ENCODE data around the gene TMEM40.
"Not testable (repeated sequence)": the region's sequence is repeated elsewhere in the genome, so short reads cannot be mapped to it uniquely, and the experiment has no call there.

The TMEM40 gene

DNA sequence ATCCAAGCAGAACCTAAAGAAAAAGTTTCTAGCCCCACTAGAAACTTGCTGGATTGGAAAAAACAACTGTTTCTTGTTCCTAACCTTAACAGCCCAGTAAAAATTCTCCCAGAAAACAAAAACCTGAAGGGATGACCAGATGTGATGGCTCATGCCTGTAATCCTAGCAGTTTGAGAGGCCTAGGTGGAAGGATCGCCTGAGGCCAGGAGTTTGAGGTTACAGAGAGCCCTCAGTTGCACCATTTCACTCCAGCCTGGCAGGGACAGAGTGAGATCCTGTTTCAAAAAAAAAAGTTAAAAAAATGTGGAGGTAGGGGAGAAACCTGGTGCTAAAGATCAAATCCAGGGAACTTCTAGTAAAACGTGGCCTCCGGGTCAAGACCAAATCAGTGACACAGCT lies 56.6 kb downstream of the TMEM40 start:
- Histone ChIP-seq H3K9me3 (ENCODE audit: control insufficient read depth, insufficient read depth, low read depth, low read length) (no peaks in the 10 kb centered on the region), H3K4me3 (ENCODE audit: low read depth, low read length) (no peak overlapping the region), H3K4me1 (ENCODE audit: control insufficient read depth, insufficient read depth, low read length) (no peaks in the 10 kb centered on the region), H3K27ac (ENCODE audit: extremely low read depth, low read depth, low read length) (no peak overlapping the region), H3K36me3 (ENCODE audit: control insufficient read depth in 2 of 2, insufficient read depth in 1 of 2, low read length in 2 of 2) (no peaks in the 10 kb centered on the region)
- CTCF ChIA-PET: no interaction called here
- no peak for TF ChIP-seq ZNF112 (tag by site-specific recombination; IDR thresholded peaks at IDR 0.05)
- no peak for TF ChIP-seq ZNF404 (tag by site-specific recombination; IDR thresholded peaks at IDR 0.05)
- no peak for TF ChIP-seq ZBTB1 (tag by site-specific recombination; IDR thresholded peaks at IDR 0.05)
- no peak for TF ChIP-seq ZNF184 (tag by site-specific recombination; IDR thresholded peaks at IDR 0.05)
- TF ChIP-seq ZNF174 (tag by site-specific recombination; IDR thresholded peaks at IDR 0.05): no peak
- no peak for TF ChIP-seq ZBTB48 (tag by site-specific recombination; IDR thresholded peaks at IDR 0.05)
- no peak for TF ChIP-seq ZNF423 (tag by site-specific recombination; IDR thresholded peaks at IDR 0.05)
- TF ChIP-seq, protein P1, sequence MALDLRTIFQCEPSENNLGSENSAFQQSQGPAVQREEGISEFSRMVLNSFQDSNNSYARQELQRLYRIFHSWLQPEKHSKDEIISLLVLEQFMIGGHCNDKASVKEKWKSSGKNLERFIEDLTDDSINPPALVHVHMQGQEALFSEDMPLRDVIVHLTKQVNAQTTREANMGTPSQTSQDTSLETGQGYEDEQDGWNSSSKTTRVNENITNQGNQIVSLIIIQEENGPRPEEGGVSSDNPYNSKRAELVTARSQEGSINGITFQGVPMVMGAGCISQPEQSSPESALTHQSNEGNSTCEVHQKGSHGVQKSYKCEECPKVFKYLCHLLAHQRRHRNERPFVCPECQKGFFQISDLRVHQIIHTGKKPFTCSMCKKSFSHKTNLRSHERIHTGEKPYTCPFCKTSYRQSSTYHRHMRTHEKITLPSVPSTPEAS (tag by site-specific recombination; IDR thresholded peaks at IDR 0.05): no peak
- TF ChIP-seq HOXA7 (CRISPR knock-in tag; IDR thresholded peaks at IDR 0.05; ENCODE audit: borderline replicate concordance): no peak
- no peak for TF ChIP-seq PBX3 (CRISPR knock-in tag; IDR thresholded peaks at IDR 0.05)
- no peak for TF ChIP-seq ZNF791 (tag by site-specific recombination; IDR thresholded peaks at IDR 0.05)
- TF ChIP-seq ZNF24 (tag by site-specific recombination; IDR thresholded peaks at IDR 0.05): no peak
- no peak for TF ChIP-seq YY2 (tag by site-specific recombination; IDR thresholded peaks at IDR 0.05)
- TF ChIP-seq ZNF341 (tag by site-specific recombination; IDR thresholded peaks at IDR 0.05; ENCODE audit: low read depth): no peak
- TF ChIP-seq ZNF223 (tag by site-specific recombination; IDR thresholded peaks at IDR 0.05): no peak
- POLR2A ChIA-PET: interaction anchor here (0.7 kb wide), 1 partner anchor 38 kb away, joined by 3 read pairs; no protein-coding TSS in a partner anchor

DNA sequence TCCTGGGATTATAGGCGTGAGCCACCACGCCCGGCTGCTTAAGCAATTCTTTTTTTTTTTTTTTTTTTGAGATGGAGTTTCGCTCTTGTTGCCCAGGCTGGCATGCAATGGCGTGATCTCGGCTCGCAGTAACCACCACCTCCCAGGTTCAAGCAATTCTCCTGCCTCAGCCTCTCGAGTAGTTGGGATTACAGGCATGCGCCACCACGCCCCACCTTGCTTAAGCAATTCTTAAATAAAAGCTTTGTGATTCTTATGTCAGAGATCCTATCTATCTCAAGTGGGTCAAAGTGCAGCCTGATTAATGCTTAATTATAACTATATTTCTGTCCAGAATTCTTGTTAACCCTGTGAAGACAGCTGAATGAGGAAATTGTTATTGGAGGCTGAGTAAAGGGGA lies 57.5 kb downstream of the TMEM40 start:
- H3K36me3 ChIP-seq (ENCODE audit: control insufficient read depth in 2 of 2, insufficient read depth in 1 of 2, low read length in 2 of 2); H3K27ac ChIP-seq (ENCODE audit: extremely low read depth, low read depth, low read length); H3K4me3 ChIP-seq (ENCODE audit: low read depth, low read length); POLR2A ChIA-PET; H3K4me1 ChIP-seq (ENCODE audit: control insufficient read depth, insufficient read depth, low read length); CTCF ChIA-PET; H3K9me3 ChIP-seq (ENCODE audit: control insufficient read depth, insufficient read depth, low read depth, low read length): not testable (repeated sequence)

GRCh38 chr3:12700800-12701199 lies 58.3 kb downstream of the TMEM40 start:
- ChIA-PET POLR2A (no interaction called here), CTCF (no interaction called here)
- Histone ChIP-seq H3K4me3 (ENCODE audit: low read depth, low read length) (no peak overlapping the region), H3K27ac (ENCODE audit: extremely low read depth, low read depth, low read length) (no peak overlapping the region), H3K4me1 (ENCODE audit: control insufficient read depth, insufficient read depth, low read length) (no peaks in the 10 kb centered on the region), H3K9me3 (ENCODE audit: control insufficient read depth, insufficient read depth, low read depth, low read length) (no peaks in the 10 kb centered on the region), H3K36me3 (ENCODE audit: control insufficient read depth in 2 of 2, insufficient read depth in 1 of 2, low read length in 2 of 2) (no peaks in the 10 kb centered on the region)
- no peak for TF ChIP-seq ZNF785 (tag by site-specific recombination; IDR thresholded peaks at IDR 0.05)
- TF ChIP-seq FEZF1 (tag by site-specific recombination; IDR thresholded peaks at IDR 0.05): no peak
- no peak for TF ChIP-seq ZNF530 (tag by site-specific recombination; IDR thresholded peaks at IDR 0.05; ENCODE audit: low read depth)
- TF ChIP-seq ZNF221 (tag by site-specific recombination; IDR thresholded peaks at IDR 0.05; ENCODE audit: borderline replicate concordance): no peak
- TF ChIP-seq ZIC2 (tag by site-specific recombination; IDR thresholded peaks at IDR 0.05): no peak
- no peak for TF ChIP-seq OVOL3 (tag by site-specific recombination; IDR thresholded peaks at IDR 0.05)
- no peak for TF ChIP-seq ZBTB11 (tag by site-specific recombination; conservative IDR thresholded peaks at IDR 0.05; ENCODE audit: low read depth)
- TF ChIP-seq ZNF518A (tag by site-specific recombination; conservative IDR thresholded peaks at IDR 0.05; ENCODE audit: low read depth): no peak

Measured in HEK293 (cell line).